ENCODE results near the gene MORF4L1. TPM values are rescaled to one million over a fixed set of nuclear protein-coding genes. Genes with fewer than 3 reads are reported as not detected.

MORF4L1 gene
- total and polyA plus RNA-seq, 10 of the 15 experiments (the other 5 are each of a cell fraction or from before 2014, with no cell fraction given), result 113 to 636 (median 229) TPM

DNA sequence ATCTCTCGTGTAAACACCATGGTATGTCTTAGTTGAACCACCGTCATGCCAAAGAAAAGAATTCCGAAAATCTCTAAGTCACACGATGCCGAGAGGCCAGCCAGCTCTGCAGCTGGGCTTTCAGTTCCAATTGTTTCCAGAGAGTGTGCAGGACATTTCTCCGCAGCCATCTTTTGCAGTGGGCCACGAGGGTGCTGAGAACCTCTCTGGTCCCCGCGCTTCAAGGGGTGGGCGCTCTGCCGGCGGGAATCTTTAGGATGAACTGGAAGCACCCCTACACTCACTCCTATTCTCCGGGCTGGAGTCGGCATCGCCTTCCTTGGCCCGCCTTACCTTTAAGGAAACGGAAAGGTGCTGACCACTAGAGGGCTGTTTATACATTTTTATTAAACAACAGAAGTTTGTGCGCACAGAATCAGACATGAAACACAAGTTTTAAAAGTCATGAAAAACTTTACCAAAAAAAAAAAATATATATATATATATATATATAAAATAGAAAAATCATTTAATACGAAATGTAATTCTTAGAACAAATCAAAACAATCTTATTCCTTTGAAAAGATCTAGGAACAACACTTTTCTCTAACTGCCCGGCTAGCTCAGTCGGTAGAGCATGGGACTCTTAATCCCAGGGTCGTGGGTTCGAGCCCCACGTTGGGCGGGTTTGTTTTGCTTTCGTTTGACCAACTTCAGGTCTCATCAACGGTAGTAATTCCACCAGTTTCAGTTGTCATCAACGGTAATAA is 12.5 kb upstream of the MORF4L1 start (continued):
- TF ChIP-seq IRF4 (IDR thresholded peaks at IDR 0.05; ENCODE audit: low read depth, low read length) (peak; percentile 50; the same call in 1 of the 2 replicates), YY1 (IDR thresholded peaks at IDR 0.05; ENCODE audit: low read depth, low read length) (peak; percentile 62; the same call in 1 of the 2 replicates), NFXL1 (IDR thresholded peaks at IDR 0.05; ENCODE audit: borderline replicate concordance) (no peak), CBX3 (IDR thresholded peaks at IDR 0.05; ENCODE audit: borderline replicate concordance, low read depth) (no peak), EGR1 (IDR thresholded peaks at IDR 0.05; ENCODE audit: borderline replicate concordance in 1 of 2, low read depth in 2 of 2, low read length in 2 of 2) (no peak), CREB1 (IDR thresholded peaks at IDR 0.05; ENCODE audit: low read depth) (no peak), ZNF384 (IDR thresholded peaks at IDR 0.05; ENCODE audit: borderline replicate concordance, low read depth, low read length) (no peak), NR2C2 (IDR thresholded peaks at IDR 0.05; ENCODE audit: borderline replicate concordance, control insufficient read depth, insufficient read length, low read depth) (no peak), ZNF24 (IDR thresholded peaks at IDR 0.05) (peak; percentile 100), ZNF217 (IDR thresholded peaks at IDR 0.05) (no peak), MTA3 (IDR thresholded peaks at IDR 0.05; ENCODE audit: borderline replicate concordance, low read length) (no peak), PAX5 (IDR thresholded peaks at IDR 0.05; ENCODE audit: borderline replicate concordance, low read depth, low read length) (0 out of 2 replicates have a peak, but pooled peaks have one; percentile 10), RAD51 (IDR thresholded peaks at IDR 0.05) (no peak), PAX8 (IDR thresholded peaks at IDR 0.05) (no peak)
- TF ChIP-seq, protein P1, sequence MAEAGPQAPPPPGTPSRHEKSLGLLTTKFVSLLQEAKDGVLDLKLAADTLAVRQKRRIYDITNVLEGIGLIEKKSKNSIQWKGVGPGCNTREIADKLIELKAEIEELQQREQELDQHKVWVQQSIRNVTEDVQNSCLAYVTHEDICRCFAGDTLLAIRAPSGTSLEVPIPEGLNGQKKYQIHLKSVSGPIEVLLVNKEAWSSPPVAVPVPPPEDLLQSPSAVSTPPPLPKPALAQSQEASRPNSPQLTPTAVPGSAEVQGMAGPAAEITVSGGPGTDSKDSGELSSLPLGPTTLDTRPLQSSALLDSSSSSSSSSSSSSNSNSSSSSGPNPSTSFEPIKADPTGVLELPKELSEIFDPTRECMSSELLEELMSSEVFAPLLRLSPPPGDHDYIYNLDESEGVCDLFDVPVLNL (IDR thresholded peaks at IDR 0.05; ENCODE audit: low read depth, low read length), result no peak
- TF ChIP-seq, protein P2, sequence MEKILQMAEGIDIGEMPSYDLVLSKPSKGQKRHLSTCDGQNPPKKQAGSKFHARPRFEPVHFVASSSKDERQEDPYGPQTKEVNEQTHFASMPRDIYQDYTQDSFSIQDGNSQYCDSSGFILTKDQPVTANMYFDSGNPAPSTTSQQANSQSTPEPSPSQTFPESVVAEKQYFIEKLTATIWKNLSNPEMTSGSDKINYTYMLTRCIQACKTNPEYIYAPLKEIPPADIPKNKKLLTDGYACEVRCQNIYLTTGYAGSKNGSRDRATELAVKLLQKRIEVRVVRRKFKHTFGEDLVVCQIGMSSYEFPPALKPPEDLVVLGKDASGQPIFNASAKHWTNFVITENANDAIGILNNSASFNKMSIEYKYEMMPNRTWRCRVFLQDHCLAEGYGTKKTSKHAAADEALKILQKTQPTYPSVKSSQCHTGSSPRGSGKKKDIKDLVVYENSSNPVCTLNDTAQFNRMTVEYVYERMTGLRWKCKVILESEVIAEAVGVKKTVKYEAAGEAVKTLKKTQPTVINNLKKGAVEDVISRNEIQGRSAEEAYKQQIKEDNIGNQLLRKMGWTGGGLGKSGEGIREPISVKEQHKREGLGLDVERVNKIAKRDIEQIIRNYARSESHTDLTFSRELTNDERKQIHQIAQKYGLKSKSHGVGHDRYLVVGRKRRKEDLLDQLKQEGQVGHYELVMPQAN (conservative IDR thresholded peaks at IDR 0.05), result no peak
- TF ChIP-seq, protein P3, sequence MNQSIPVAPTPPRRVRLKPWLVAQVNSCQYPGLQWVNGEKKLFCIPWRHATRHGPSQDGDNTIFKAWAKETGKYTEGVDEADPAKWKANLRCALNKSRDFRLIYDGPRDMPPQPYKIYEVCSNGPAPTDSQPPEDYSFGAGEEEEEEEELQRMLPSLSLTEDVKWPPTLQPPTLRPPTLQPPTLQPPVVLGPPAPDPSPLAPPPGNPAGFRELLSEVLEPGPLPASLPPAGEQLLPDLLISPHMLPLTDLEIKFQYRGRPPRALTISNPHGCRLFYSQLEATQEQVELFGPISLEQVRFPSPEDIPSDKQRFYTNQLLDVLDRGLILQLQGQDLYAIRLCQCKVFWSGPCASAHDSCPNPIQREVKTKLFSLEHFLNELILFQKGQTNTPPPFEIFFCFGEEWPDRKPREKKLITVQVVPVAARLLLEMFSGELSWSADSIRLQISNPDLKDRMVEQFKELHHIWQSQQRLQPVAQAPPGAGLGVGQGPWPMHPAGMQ (IDR thresholded peaks at IDR 0.05; ENCODE audit: borderline replicate concordance), result no peak
- TF ChIP-seq, protein P4, sequence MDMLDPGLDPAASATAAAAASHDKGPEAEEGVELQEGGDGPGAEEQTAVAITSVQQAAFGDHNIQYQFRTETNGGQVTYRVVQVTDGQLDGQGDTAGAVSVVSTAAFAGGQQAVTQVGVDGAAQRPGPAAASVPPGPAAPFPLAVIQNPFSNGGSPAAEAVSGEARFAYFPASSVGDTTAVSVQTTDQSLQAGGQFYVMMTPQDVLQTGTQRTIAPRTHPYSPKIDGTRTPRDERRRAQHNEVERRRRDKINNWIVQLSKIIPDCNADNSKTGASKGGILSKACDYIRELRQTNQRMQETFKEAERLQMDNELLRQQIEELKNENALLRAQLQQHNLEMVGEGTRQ (IDR thresholded peaks at IDR 0.05; ENCODE audit: borderline replicate concordance, low read depth, low read length), result no peak
- TF ChIP-seq, protein P5, sequence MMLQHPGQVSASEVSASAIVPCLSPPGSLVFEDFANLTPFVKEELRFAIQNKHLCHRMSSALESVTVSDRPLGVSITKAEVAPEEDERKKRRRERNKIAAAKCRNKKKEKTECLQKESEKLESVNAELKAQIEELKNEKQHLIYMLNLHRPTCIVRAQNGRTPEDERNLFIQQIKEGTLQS (IDR thresholded peaks at IDR 0.05; ENCODE audit: borderline replicate concordance, extremely low read depth, low read depth, low read length), result no peak
- TF ChIP-seq, protein P6, sequence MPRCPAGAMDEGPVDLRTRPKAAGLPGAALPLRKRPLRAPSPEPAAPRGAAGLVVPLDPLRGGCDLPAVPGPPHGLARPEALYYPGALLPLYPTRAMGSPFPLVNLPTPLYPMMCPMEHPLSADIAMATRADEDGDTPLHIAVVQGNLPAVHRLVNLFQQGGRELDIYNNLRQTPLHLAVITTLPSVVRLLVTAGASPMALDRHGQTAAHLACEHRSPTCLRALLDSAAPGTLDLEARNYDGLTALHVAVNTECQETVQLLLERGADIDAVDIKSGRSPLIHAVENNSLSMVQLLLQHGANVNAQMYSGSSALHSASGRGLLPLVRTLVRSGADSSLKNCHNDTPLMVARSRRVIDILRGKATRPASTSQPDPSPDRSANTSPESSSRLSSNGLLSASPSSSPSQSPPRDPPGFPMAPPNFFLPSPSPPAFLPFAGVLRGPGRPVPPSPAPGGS (IDR thresholded peaks at IDR 0.05; ENCODE audit: borderline replicate concordance, insufficient read depth, low read depth, low read length, poor library complexity, severe bottlenecking), result no peak
- TF ChIP-seq, protein P7, sequence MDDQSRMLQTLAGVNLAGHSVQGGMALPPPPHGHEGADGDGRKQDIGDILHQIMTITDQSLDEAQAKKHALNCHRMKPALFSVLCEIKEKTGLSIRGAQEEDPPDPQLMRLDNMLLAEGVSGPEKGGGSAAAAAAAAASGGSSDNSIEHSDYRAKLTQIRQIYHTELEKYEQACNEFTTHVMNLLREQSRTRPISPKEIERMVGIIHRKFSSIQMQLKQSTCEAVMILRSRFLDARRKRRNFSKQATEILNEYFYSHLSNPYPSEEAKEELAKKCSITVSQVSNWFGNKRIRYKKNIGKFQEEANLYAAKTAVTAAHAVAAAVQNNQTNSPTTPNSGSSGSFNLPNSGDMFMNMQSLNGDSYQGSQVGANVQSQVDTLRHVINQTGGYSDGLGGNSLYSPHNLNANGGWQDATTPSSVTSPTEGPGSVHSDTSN (IDR thresholded peaks at IDR 0.05; ENCODE audit: insufficient replicate concordance, low read depth, low read length), result no peak

Data from GM12878 (cell line).